Measurements from ENCODE around the gene CYP2S1. TPM values are rescaled to one million over a fixed set of nuclear protein-coding genes. Genes with fewer than 3 reads are reported as not detected.
"Not testable (repeated sequence)": the region's sequence is repeated elsewhere in the genome, so short reads cannot be mapped to it uniquely, and the experiment has no call there.

The CYP2S1 gene
- polyA plus RNA-seq (2013, experiment 1 of 2), result 15.0 TPM
- 11.3 TPM for polyA plus RNA-seq (2013, experiment 2 of 2)

- H3K27ac ChIP-seq (ENCODE audit: low read depth, low read length, severe bottlenecking), result no peak within 1 kb of the TSS
- H3K9me3 ChIP-seq (ENCODE audit: control insufficient read depth, low read length), result no peaks in the 10 kb centered on the region
- WGBS, 2 experiments (ENCODE audit: insufficient coverage in 2 of 2), result 5% methylated on average over 43 to 46 of the region's 58 CpGs
- H3K4me3 ChIP-seq (ENCODE audit: extremely low read depth, insufficient read depth, low read length, poor library complexity, severe bottlenecking), result peak within 1 kb of the TSS; percentile 51
- H3K4me1 ChIP-seq (ENCODE audit: control insufficient read depth, insufficient read depth, low read length, poor library complexity, severe bottlenecking), result peaks cover 31% of the 10 kb centered on the region
- no peaks in the 10 kb centered on the region for H3K36me3 ChIP-seq (ENCODE audit: control insufficient read depth, insufficient read depth, low read length)
These were observed at the start of gene CYP2S1 for GRCh38 chr19:41192574-41193429. TSS of gene CYP2S1 (plus strand) at chr19:41193219. CDS start at chr19:41193265, 46 bp downstream.

- Histone ChIP-seq H3K27ac (ENCODE audit: low read depth, low read length, severe bottlenecking) (no peak overlapping the region), H3K4me3 (ENCODE audit: extremely low read depth, insufficient read depth, low read length, poor library complexity, severe bottlenecking) (no peak overlapping the region), H3K36me3 (ENCODE audit: control insufficient read depth, insufficient read depth, low read length) (no peaks in the 10 kb centered on the region), H3K4me1 (ENCODE audit: control insufficient read depth, insufficient read depth, low read length, poor library complexity, severe bottlenecking) (no peaks in the 10 kb centered on the region), H3K9me3 (ENCODE audit: control insufficient read depth, low read length) (no peaks in the 10 kb centered on the region)
- 47 to 55% methylated on average over 4 to 5 of the region's 7 CpGs for WGBS, 2 experiments (ENCODE audit: insufficient coverage in 2 of 2)
These were observed 48.6 kb upstream of the CYP2S1 start for GRCh38 chr19:41144403-41144802.

GRCh38 chr19:41149831-41150230 lies 43.2 kb upstream of the CYP2S1 start:
- no peaks in the 10 kb centered on the region for H3K36me3 ChIP-seq (ENCODE audit: control insufficient read depth, insufficient read depth, low read length)
- no peaks in the 10 kb centered on the region for H3K4me1 ChIP-seq (ENCODE audit: control insufficient read depth, insufficient read depth, low read length, poor library complexity, severe bottlenecking)
- no peak overlapping the region for H3K27ac ChIP-seq (ENCODE audit: low read depth, low read length, severe bottlenecking)
- H3K4me3 ChIP-seq (ENCODE audit: extremely low read depth, insufficient read depth, low read length, poor library complexity, severe bottlenecking), result no peak overlapping the region
- WGBS, 2 experiments (ENCODE audit: insufficient coverage in 2 of 2), result 100% methylated on average over 1 of the region's 2 CpGs; no CpG with 5 or more reads in 1 of the 2 experiments
- H3K9me3 ChIP-seq (ENCODE audit: control insufficient read depth, low read length), result no peaks in the 10 kb centered on the region

GRCh38 chr19:41150986-41151385 lies 42.0 kb upstream of the CYP2S1 start:
- H3K4me1 ChIP-seq (ENCODE audit: control insufficient read depth, insufficient read depth, low read length, poor library complexity, severe bottlenecking); H3K9me3 ChIP-seq (ENCODE audit: control insufficient read depth, low read length); H3K4me3 ChIP-seq (ENCODE audit: extremely low read depth, insufficient read depth, low read length, poor library complexity, severe bottlenecking); H3K27ac ChIP-seq (ENCODE audit: low read depth, low read length, severe bottlenecking); H3K36me3 ChIP-seq (ENCODE audit: control insufficient read depth, insufficient read depth, low read length): not testable (repeated sequence)
- 92 to 100% methylated on average over 2 to 3 of the region's 7 CpGs for WGBS, 2 experiments (ENCODE audit: insufficient coverage in 2 of 2)

- Histone ChIP-seq H3K9me3 (ENCODE audit: control insufficient read depth, low read length) (peaks cover 7% of the 10 kb centered on the region), H3K4me3 (ENCODE audit: extremely low read depth, insufficient read depth, low read length, poor library complexity, severe bottlenecking) (no peak overlapping the region), H3K27ac (ENCODE audit: low read depth, low read length, severe bottlenecking) (no peak overlapping the region), H3K4me1 (ENCODE audit: control insufficient read depth, insufficient read depth, low read length, poor library complexity, severe bottlenecking) (peaks cover 2% of the 10 kb centered on the region), H3K36me3 (ENCODE audit: control insufficient read depth, insufficient read depth, low read length) (peaks cover 3% of the 10 kb centered on the region)
- WGBS, 2 experiments (ENCODE audit: insufficient coverage in 2 of 2), result 100% methylated on average over 2 of the region's 7 CpGs; no CpG with 5 or more reads in 1 of the 2 experiments
These were observed 39.0 kb upstream of the CYP2S1 start for GRCh38 chr19:41154060-41154459.

GRCh38 chr19:41156207-41156606 lies 36.8 kb upstream of the CYP2S1 start:
- WGBS, 2 experiments (ENCODE audit: insufficient coverage in 2 of 2), result no CpG with 5 or more reads among the region's 2 CpGs
- no peak overlapping the region for H3K27ac ChIP-seq (ENCODE audit: low read depth, low read length, severe bottlenecking)
- peaks cover 3% of the 10 kb centered on the region for H3K36me3 ChIP-seq (ENCODE audit: control insufficient read depth, insufficient read depth, low read length)
- H3K9me3 ChIP-seq (ENCODE audit: control insufficient read depth, low read length), result peaks cover 7% of the 10 kb centered on the region
- H3K4me3 ChIP-seq (ENCODE audit: extremely low read depth, insufficient read depth, low read length, poor library complexity, severe bottlenecking), result no peak overlapping the region
- peaks cover 10% of the 10 kb centered on the region for H3K4me1 ChIP-seq (ENCODE audit: control insufficient read depth, insufficient read depth, low read length, poor library complexity, severe bottlenecking)

- H3K27ac ChIP-seq (ENCODE audit: low read depth, low read length, severe bottlenecking), result no peak overlapping the region
- H3K4me3 ChIP-seq (ENCODE audit: extremely low read depth, insufficient read depth, low read length, poor library complexity, severe bottlenecking), result no peak overlapping the region
- peaks cover 7% of the 10 kb centered on the region for H3K9me3 ChIP-seq (ENCODE audit: control insufficient read depth, low read length)
- 88 to 100% methylated on average over 1 of the region's 2 CpGs for WGBS, 2 experiments (ENCODE audit: insufficient coverage in 2 of 2)
- peaks cover 3% of the 10 kb centered on the region for H3K36me3 ChIP-seq (ENCODE audit: control insufficient read depth, insufficient read depth, low read length)
- H3K4me1 ChIP-seq (ENCODE audit: control insufficient read depth, insufficient read depth, low read length, poor library complexity, severe bottlenecking), result peaks cover 10% of the 10 kb centered on the region
These were observed 33.1 kb upstream of the CYP2S1 start for GRCh38 chr19:41159881-41160280.

- Histone ChIP-seq H3K9me3 (ENCODE audit: control insufficient read depth, low read length) (no peaks in the 10 kb centered on the region), H3K4me3 (ENCODE audit: extremely low read depth, insufficient read depth, low read length, poor library complexity, severe bottlenecking) (no peak overlapping the region), H3K27ac (ENCODE audit: low read depth, low read length, severe bottlenecking) (no peak overlapping the region), H3K36me3 (ENCODE audit: control insufficient read depth, insufficient read depth, low read length) (no peaks in the 10 kb centered on the region), H3K4me1 (ENCODE audit: control insufficient read depth, insufficient read depth, low read length, poor library complexity, severe bottlenecking) (peaks cover 8% of the 10 kb centered on the region)
- WGBS, 2 experiments (ENCODE audit: insufficient coverage in 2 of 2), result 92 to 100% methylated on average over 1 to 2 of the region's 5 CpGs
These were observed 31.1 kb upstream of the CYP2S1 start for GRCh38 chr19:41161903-41162302.

- WGBS, 2 experiments (ENCODE audit: insufficient coverage in 2 of 2), result 94 to 99% methylated on average over 11 to 14 of the region's 14 CpGs
- Histone ChIP-seq H3K4me3 (ENCODE audit: extremely low read depth, insufficient read depth, low read length, poor library complexity, severe bottlenecking) (no peak overlapping the region), H3K27ac (ENCODE audit: low read depth, low read length, severe bottlenecking) (no peak overlapping the region), H3K36me3 (ENCODE audit: control insufficient read depth, insufficient read depth, low read length) (peaks cover 6% of the 10 kb centered on the region), H3K9me3 (ENCODE audit: control insufficient read depth, low read length) (no peaks in the 10 kb centered on the region), H3K4me1 (ENCODE audit: control insufficient read depth, insufficient read depth, low read length, poor library complexity, severe bottlenecking) (no peaks in the 10 kb centered on the region)
These were observed 25.8 kb upstream of the CYP2S1 start for GRCh38 chr19:41166944-41167804.

GRCh38 chr19:41172297-41173164 lies 20.5 kb upstream of the CYP2S1 start:
- Histone ChIP-seq H3K36me3 (ENCODE audit: control insufficient read depth, insufficient read depth, low read length) (peaks cover 6% of the 10 kb centered on the region), H3K4me3 (ENCODE audit: extremely low read depth, insufficient read depth, low read length, poor library complexity, severe bottlenecking) (no peak overlapping the region), H3K9me3 (ENCODE audit: control insufficient read depth, low read length) (no peaks in the 10 kb centered on the region), H3K27ac (ENCODE audit: low read depth, low read length, severe bottlenecking) (no peak overlapping the region), H3K4me1 (ENCODE audit: control insufficient read depth, insufficient read depth, low read length, poor library complexity, severe bottlenecking) (peaks cover 11% of the 10 kb centered on the region)
- 83 to 89% methylated on average over 2 to 5 of the region's 6 CpGs for WGBS, 2 experiments (ENCODE audit: insufficient coverage in 2 of 2)

Measured in mesodermal cell (in vitro differentiated cells).